Vagina (tissue), 2 donors: ENCODE measurements around the gene NRBF2.

Experiments used
- CTCF ChIP-seq, 3 experiments: fragments of 450-650 bp in 2 of 3; fragments of 200-600 bp in 1 of 3; sonication (generic) in 1 of 3; IDR thresholded peaks; one replicate each; pipeline ENCODE4 v1.5.1; 2017 to 2019; ENCODE audit warnings: antibody characterized with exemption in 3 of 3, mild to moderate bottlenecking in 2 of 3, moderate library complexity in 2 of 3
- POLR2A ChIP-seq, 2 donors: fragments of 450-650 bp; IDR thresholded peaks; one replicate each; pipeline ENCODE4 v1.6.1; 2017; ENCODE audit warnings: antibody characterized with exemption in 2 of 2, mild to moderate bottlenecking in 2 of 2, moderate library complexity in 2 of 2
- POLR2AphosphoS5 ChIP-seq, 2 donors: sonication (generic); formaldehyde crosslinking; IDR thresholded peaks; one replicate each; pipeline ENCODE4 v1.9.0; 2017; ENCODE audit warnings: antibody characterized with exemption in 2 of 2, mild to moderate bottlenecking in 2 of 2, low read depth in 1 of 2; ENCODE audit not compliant: insufficient read depth in 1 of 2

GRCh38 chr10:63150745-63151144, 17.6 kb downstream of the NRBF2 start:
- no peak for TF ChIP-seq CTCF (IDR thresholded peaks at IDR 0.05)
- TF ChIP-seq POLR2A (IDR thresholded peaks at IDR 0.05) = no peak
- no peak for TF ChIP-seq POLR2AphosphoS5 (IDR thresholded peaks at IDR 0.05; ENCODE audit: insufficient read depth in 1 of 2, low read depth in 1 of 2)
